HL-60/S4 treated with retinoic acid at 250 ng/mL for 4 days and 3 days (cell line): ENCODE results near the gene YPEL2.

Experiments
- in situ Hi-C: fragments of 300-500 bp; cut with MboI; formaldehyde crosslinking; loops from 2 replicates; pipeline ENCODE4 v1.7.0; 2022; ENCODE audit warnings: low sequenced_read_pairs

Gene YPEL2

DNA sequence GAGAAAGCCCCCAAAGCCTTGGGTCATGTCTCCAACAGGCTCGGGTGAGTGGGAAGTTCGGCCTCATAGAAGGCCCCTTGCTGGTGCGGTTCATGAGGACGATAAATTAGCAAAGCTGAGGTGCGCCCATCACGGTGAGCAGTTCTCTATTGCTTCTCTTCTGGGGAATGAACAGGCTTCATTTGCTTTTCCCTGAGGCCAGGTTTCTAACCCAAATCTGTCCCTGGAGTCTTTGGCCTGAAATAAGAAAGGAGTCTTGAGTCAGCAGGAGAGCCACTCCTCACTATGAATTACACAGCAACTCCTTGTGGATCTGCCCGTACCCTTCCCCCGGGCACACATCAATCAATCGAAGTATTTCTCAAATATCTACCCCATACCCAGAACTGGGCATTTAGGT lies 94.6 kb downstream of the YPEL2 start:
- in situ Hi-C loops, result no loop called here

DNA sequence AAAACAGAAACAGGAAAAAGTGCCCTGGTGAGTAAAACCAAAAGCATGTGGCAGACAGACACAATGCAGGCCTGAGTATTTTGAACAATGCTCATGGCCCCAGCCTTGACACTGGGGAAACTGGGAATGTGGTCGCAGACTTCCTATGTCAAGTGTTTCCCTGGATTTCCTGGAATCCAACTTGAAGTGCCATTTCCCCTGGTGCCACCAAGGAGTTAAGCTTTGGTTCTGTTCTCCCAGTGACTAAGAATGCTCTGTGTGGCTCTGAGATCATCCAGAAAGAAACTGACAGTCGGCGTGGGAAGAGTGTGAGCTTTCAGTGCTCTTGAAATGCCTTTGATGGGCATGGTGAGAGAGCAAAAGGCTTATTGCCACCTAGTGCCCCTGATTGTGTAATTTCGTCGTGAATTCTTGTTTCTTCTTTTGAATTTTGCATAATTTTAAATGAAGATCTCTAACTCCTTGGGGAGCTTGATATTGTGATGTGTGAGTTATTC lies 96.0 kb downstream of the YPEL2 start:
- in situ Hi-C loops, result no loop called here

DNA sequence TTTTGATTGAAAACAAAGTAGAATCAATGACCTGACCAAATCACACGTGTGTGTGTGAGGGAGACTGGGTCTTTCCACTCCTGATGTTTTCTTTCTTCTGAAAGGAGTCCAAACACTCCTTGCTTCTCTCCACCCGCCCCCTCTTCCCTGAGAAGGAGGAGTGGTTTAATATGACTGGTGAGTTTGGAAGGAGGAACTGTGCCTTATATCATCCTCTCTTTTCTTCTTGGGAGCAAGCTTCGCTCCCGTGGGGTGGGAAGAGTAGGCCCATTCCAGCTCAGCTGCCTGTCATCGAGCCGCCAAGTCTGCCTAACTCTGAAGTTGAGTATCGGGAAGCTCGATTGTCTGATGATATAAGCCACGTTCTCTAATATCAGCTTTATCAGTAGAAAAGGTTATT lies 96.5 kb downstream of the YPEL2 start:
- in situ Hi-C loops, result no loop called here

DNA sequence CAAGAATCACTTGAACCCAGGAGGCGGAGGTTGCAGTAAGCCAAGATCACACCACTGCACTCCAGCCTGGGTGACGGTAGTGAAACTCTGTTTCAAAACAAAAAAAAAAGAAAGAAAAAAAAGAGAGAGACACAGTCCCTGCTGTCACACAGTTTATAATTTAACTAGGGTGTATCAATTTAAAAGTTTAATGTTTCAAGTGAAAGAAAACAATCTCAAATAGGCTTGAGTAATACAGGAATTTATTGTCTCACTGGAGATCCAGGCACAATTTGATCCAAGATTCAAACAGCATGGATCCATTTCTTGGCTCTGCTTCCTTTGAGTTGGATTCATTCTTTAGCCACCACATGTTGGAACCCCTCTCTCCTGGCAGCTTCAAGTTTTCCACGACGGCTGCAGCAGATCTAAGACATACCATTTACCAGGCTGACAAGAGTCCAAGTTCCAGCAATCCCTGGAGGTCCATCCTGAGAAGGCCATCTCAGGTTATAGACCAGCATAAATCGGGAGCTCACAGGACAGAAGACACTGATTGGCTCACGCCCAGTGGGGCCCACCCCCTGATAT lies 97.5 kb downstream of the YPEL2 start:
- in situ Hi-C loops, result no loop called here

DNA sequence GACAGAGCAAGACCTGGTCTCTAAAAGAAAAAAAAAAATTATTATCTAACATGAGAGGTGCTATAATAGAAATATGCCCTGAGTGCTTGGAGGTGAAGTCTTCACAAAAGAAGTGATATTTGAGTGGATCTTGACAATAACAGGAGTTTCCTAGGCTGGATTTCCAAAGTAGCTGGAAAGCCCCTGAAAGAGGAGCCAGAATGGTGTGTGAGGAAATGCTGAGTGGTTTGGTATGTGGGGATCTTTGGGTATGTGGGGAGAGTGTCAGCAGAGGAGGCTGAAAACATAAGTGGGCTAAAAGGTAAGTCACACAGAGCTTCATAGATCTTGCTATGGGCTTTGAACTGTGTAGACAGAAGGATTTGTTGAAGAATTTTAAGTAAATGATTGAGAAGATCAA lies 100.1 kb downstream of the YPEL2 start:
- in situ Hi-C loops, result no loop called here

GRCh38 chr17:59432657-59433056 lies 101.2 kb downstream of the YPEL2 start:
- in situ Hi-C loops, result no loop called here

DNA sequence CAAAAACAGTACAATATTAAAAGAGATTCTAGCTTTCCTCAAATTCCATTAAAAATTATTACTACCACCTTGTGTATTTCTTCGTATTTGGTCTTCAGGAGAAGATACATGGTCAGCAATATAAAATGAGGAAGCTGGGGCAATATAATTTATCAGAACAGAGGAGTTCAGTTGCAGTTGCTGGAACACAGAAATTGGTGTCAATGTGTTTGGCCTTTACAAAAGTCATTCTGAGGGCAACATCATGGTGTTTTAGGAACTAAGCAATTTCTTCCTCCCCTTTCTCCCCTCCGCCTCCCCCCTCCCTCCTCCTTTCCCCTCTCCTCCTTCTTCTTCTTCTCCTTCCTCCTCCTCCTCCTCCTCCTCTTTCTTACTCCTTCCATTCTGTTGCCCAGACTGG lies 102.1 kb downstream of the YPEL2 start:
- in situ Hi-C loops, result no loop called here

DNA sequence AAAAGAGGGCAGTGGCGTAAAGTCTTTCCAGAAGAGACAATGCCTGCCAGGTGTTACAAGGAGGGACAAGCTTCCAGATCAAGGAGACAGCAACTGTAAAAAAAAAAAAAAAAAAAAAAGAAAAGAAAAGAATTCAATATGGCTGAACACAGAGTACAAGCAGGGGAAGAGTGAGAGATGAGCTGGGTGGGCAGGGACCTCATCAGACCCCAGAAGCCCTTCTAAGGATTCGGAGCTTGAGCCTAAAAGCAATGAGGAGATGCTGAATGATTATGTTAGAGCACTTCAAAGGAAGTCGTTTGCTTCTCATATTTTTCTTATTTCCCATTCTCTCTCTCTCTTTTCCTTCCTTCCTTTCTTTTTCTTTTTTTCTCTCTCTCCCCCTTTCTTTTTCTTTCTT lies 103.0 kb downstream of the YPEL2 start:
- in situ Hi-C loops, result no loop called here

DNA sequence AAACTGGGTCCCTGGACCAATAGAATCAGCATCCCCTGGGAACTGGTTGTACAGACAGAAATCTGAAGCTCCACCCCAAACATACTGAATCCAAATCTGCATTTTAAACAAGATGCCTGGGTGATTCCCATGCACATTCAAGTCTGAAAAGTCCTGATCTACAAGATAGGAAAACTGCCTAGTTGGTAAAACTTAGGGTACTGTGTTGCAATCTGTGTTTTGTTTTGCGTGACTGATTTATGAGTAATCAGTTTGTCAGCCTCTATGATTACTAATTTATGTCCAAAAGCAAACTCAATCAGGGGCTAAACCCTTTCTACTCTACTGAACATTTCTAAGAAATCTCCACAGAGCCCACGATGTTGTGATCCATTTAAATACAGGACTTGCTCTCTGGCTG lies 103.8 kb downstream of the YPEL2 start:
- in situ Hi-C loops, result no loop called here

DNA sequence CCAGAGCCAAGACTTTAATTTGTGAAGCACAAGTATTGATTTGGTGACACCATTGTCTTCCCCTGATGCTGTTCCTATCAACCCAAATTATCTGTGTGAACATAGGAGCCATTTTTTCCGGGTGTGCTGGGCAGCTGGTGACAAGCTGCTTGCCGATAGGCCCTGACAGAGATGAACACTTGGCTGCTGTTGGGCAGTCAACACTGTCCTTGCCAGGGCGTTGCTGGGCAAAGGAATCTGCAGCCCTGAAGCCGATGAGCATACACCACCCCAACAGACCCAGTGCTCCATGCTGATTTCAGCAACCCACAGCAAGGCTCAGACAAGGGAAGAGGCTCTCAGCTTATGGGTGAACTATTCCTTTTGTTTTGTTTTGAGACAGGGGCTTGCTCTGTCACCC lies 105.4 kb downstream of the YPEL2 start:
- in situ Hi-C loops, result no loop called here

DNA sequence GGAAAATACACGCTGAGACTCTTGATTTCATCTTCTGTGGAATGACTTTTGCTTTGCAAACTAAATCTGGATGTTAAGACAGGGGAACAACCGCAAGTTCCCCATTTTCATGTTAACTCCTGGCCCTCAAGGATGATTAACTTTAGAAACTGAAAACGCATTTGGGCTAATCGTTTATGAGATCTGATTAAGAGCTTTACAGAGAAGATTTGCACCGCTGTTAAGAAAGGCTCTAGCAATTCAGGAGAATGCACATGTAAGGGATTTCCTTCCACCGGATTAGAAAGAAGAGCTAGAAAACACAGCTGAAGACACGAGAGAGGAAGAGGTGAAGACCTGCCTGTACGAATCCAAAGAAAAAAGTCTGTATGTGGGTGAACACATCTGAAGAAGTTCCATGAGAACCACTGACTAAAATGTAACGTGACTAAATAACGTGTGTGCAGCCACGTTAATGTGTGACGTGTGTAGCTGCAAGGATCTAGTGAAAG lies 106.4 kb downstream of the YPEL2 start:
- in situ Hi-C loops, result no loop called here

DNA sequence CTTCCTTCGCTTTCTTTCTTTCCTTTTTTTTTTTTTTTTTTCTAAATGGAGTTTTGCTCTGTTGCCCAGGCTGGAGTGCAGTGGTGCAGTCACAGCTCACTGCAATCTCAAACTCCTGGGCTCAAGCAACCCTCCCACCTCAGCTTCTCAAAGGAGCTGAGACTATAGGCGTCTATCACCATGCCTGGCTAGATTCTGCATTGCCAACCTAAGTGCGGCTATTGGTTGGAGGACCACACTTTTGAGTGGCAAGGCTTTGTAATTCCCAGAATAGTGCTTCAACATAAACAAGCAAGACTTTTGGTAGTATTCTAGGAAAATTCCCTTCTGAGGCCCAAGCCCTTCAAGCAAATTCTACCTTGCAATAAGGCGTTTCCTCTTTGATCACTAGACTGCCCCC lies 107.8 kb downstream of the YPEL2 start:
- in situ Hi-C loops, result no loop called here

- in situ Hi-C loops, result loop anchor here (5.0 kb wide), 1 partner anchor 127 kb away; no protein-coding TSS in a partner anchor
These were observed 108.3 kb downstream of the YPEL2 start for GRCh38 chr17:59439741-59440211.

DNA sequence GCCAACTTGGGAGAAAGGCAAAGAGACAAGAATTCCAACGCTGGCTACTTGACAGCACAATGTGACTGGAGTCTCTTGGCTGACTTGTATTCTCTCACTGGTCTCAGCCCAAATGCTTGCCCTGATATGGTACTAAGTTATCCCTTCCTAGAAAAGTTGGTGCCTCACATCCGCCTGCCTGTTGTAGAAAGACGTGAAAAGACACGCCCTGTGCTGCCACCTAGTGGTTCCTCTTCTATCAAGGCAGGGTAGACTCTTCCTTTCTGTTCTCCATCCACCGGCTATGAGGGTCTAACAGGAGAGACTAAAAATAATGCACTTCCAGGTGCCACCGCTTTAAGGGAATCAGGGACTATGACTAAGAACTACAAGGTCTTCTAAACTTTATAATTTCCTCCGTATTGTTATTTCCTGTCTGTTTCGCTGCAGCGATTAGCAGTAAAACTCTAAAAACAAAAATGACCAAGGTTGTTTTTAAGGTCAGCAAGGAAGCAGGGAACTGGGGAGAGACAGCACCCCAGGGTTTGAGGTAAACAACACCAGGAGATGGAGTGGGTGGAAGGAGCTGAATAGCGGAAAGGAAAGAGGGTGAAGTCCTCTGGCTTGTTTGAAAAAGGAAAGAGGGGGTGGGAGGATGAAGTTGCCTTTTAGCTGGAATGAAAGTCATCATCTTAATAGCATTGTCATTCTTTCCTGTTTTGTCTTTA lies 109.5 kb downstream of the YPEL2 start:
- in situ Hi-C loops, result loop anchor here (5.0 kb wide), 1 partner anchor 129 kb away; no protein-coding TSS in a partner anchor

GRCh38 chr17:59441464-59442096 lies 110.1 kb downstream of the YPEL2 start:
- in situ Hi-C loops, result loop anchor here (5.0 kb wide), 1 partner anchor 129 kb away; no protein-coding TSS in a partner anchor

DNA sequence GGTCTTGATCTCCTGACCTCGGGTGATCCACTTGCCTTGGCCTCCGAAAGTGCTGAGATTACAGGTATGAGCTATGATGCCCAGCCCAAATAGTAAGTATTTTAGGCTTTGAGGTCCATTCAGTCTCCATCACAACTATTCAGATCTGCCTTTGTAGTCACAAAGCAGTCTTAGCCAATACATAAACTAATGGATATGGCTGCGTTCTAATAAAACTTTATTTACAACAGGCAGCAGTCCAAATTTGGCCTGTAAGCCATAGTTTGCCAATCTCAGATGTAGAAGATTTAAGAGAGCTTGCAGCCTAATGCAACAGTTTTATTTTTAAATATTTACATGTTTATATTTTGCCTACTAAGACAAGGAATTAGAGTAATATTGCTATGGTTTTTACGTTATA lies 111.7 kb downstream of the YPEL2 start:
- in situ Hi-C loops, result loop anchor here (5.0 kb wide), 1 partner anchor 131 kb away; no protein-coding TSS in a partner anchor
